Peyer's patch (tissue), 4 donors: ENCODE measurements around the gene TMEM107.
A peak's percentile ranks its signal among the peaks of the same experiment; 100 is the strongest.

ENCODE experiments used
- POLR2A ChIP-seq, 2 donors: fragments of 450-650 bp; IDR thresholded peaks; one replicate each; pipeline ENCODE4 v1.5.1; 2017; ENCODE audit warnings: antibody characterized with exemption in 2 of 2, mild to moderate bottlenecking in 2 of 2, moderate library complexity in 2 of 2
- TF ChIP-seq, protein P1 (sequence below), 6 experiments: fragments of 450-650 bp in 4 of 6; fragments of 200-600 bp in 2 of 6; sonication (generic) in 1 of 6; IDR thresholded peaks; one replicate each; pipeline ENCODE4 v1.5.1; 2017 to 2019; ENCODE audit warnings: antibody characterized with exemption in 6 of 6, mild to moderate bottlenecking in 3 of 6, moderate library complexity in 1 of 6

DNA sequence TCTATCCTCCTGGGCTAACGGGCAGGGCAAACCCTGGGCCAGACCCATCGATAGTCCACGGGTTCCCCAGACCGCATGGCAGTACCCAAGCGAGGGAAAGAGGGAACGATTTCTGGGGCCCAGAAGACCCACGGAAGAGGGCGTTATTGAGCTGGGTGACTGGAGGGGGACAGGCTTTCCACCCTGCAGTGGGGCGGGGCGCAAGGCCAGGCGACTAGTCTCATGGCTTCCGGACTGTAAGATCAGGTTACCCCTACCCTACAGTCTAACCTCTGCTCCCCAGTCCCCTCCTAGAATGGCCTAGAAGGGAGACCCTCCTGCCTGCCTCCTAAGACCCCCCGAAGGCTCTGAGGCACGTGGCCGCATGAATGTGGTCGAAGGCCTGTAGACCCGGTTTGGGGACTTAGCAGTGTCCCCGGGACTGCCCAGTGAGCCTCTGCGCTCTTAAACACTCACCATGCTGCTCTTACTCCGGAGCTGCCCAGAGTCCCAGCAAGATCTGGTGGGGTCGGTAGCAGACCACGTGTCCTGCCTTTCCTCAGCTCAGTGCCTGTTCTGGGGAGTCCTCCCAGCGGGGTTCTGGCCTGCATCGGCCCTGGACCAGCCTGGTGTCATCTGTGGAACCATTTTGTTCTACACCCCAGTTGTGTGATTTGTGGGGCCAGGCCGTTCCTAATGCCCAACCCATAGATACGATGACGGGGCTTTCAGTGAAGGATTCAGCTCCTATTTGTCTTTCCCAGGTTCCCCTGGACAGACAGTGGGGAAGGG is 47.4 kb upstream of the TMEM107 start:
- no peak for TF ChIP-seq POLR2A (IDR thresholded peaks at IDR 0.05)
- TF ChIP-seq, protein P1, sequence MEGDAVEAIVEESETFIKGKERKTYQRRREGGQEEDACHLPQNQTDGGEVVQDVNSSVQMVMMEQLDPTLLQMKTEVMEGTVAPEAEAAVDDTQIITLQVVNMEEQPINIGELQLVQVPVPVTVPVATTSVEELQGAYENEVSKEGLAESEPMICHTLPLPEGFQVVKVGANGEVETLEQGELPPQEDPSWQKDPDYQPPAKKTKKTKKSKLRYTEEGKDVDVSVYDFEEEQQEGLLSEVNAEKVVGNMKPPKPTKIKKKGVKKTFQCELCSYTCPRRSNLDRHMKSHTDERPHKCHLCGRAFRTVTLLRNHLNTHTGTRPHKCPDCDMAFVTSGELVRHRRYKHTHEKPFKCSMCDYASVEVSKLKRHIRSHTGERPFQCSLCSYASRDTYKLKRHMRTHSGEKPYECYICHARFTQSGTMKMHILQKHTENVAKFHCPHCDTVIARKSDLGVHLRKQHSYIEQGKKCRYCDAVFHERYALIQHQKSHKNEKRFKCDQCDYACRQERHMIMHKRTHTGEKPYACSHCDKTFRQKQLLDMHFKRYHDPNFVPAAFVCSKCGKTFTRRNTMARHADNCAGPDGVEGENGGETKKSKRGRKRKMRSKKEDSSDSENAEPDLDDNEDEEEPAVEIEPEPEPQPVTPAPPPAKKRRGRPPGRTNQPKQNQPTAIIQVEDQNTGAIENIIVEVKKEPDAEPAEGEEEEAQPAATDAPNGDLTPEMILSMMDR (IDR thresholded peaks at IDR 0.05), result peak in 2 of 6 experiments; percentile 5 to 18
